ENCODE results near the gene B3GALT4. TPM values are rescaled to one million over a fixed set of nuclear protein-coding genes. Genes with fewer than 3 reads are reported as not detected.

B3GALT4 gene
- total and polyA plus RNA-seq, 11 donors: 7.3 to 13.8 (median 9.0) TPM

DNA sequence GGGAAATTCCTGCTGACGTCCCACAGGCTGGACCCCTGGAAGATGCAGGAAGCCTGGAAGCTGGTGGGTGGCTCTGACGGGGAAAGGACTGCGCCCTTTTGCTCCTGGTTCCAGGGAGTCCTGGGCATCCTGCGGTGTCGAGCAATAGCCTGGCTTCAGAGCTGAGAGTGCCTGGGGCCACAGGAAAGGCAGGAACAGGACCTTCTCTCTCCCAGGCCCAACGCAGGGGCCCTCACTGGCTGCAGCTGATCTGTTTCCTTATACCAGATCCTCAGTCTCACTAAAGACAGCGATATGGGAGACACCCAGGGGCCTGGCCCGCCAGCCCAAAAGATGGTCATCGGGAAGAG is 1.4 kb downstream of the B3GALT4 start:
- Histone ChIP-seq H3K36me3 (peaks cover 0 to 85% (median 60%) of the 10 kb centered on the region in 9 donors), H3K9me3 (no peaks in the 10 kb centered on the region), H3K4me1 (peaks cover 2 to 64% (median 38%) of the 10 kb centered on the region in 12 donors), H3K27me3 (no peaks in the 10 kb centered on the region), H3K27ac (peak overlapping the region in 5 of 12 donors; percentile 89 to 98 (median 96)), H3K4me3 (peak overlapping the region in 5 of 12 donors; percentile 68 to 87 (median 78))
- DNase-seq (no peak), ATAC-seq (no peak)
- intact Hi-C loops (cut with DNase I): loop anchor here in 1 of 10 donors (5.0 kb wide), 1 partner anchor 34 kb away; the partner anchor contains the start of gene TAPBP
- no peak for TF ChIP-seq CTCF (IDR thresholded peaks at IDR 0.05)
- no peak for TF ChIP-seq POLR2A (IDR thresholded peaks at IDR 0.05)
- WGBS, 4 donors: 72 to 83% (median 75%) methylated on average over 6 to 9 of the region's 9 CpGs

DNA sequence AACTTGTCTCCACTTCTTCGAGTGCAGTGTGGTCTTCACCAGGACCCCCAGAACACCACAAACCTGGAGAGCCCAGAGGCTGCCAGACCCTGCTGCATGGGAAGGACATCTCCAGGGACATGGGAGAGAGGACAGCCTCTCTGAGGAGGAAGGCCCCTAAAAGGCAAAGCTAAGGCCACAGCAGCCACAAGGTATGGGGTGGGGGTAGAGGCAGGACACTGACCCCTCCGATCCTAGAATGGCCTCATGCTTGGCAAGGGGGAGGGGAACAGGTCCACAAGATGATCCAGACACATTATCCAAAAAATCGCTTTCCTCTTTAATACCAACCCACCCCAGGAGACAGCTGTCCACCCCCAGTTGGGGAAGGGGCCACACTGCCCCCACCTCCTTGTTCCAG is 1.9 kb downstream of the B3GALT4 start:
- intact Hi-C loops (cut with DNase I): loop anchor here in 1 of 10 donors (5.0 kb wide), 1 partner anchor 33 kb away; the partner anchor contains the start of gene TAPBP

GRCh38 chr6:33279257-33279695 is 2.4 kb downstream of the B3GALT4 start:
- WGBS, 4 donors: 71 to 81% (median 77%) methylated on average over 8 to 13 of the region's 13 CpGs
- DNase-seq: no peak
- Histone ChIP-seq H3K27me3 (no peaks in the 10 kb centered on the region), H3K27ac (peak overlapping the region in 1 of 12 donors; percentile 98), H3K9me3 (no peaks in the 10 kb centered on the region), H3K4me3 (no peak overlapping the region), H3K4me1 (peaks cover 0 to 54% (median 30%) of the 10 kb centered on the region in 12 donors), H3K36me3 (peaks cover 0 to 85% (median 59%) of the 10 kb centered on the region in 9 donors)
- no peak for ATAC-seq
- TF ChIP-seq POLR2A (IDR thresholded peaks at IDR 0.05) (no peak), CTCF (IDR thresholded peaks at IDR 0.05) (no peak)
- intact Hi-C loops (cut with DNase I): loop anchor here in 1 of 10 donors (5.0 kb wide), 1 partner anchor 33 kb away; the partner anchor contains the start of gene TAPBP

More for the DNA sequence above, 1.9 kb downstream of the B3GALT4 start:
- Histone ChIP-seq H3K4me1 (peaks cover 0 to 59% (median 34%) of the 10 kb centered on the region in 12 donors), H3K9me3 (no peaks in the 10 kb centered on the region), H3K36me3 (peaks cover 0 to 85% (median 60%) of the 10 kb centered on the region in 9 donors), H3K27me3 (no peaks in the 10 kb centered on the region), H3K27ac (peak overlapping the region in 1 of 12 donors; percentile 98), H3K4me3 (peak overlapping the region in 1 of 12 donors; percentile 87)
- TF ChIP-seq CTCF (IDR thresholded peaks at IDR 0.05): no peak
- TF ChIP-seq POLR2A (IDR thresholded peaks at IDR 0.05): no peak
- ATAC-seq (no peak), DNase-seq (no peak)
- 89 to 95% (median 92%) methylated on average over 3 of the region's 3 CpGs for WGBS, 4 donors

DNA sequence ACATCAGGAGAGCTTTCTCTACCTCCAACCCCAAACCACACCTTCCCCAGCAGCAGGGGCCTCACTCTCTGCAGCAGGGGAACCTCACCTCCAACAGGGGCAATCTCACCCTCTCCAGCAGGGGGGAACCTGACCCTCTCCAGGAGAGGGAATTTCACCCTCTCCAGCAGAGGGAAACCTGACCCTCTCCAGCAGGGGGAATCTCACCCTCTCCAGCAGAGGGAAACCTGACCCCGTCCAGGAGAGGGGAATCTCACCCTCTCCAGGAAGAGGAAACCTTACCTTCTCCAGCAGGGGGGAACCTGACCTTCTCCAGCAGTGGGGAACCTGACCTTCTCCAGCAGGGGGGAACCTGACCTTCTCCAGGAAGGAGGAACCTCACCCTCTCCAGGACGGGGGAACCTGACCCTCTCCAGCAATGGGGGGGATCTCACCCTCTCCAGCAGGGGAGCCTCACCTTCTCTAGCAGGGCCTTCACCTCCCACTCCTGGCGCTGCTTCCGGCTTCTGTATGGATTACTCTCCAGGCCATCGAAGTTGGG is 3.1 kb downstream of the B3GALT4 start:
- intact Hi-C loops (cut with DNase I): loop anchor here in 1 of 10 donors (5.0 kb wide), 1 partner anchor 32 kb away; the partner anchor contains the start of gene TAPBP
- Histone ChIP-seq H3K27ac (peak overlapping the region in 1 of 12 donors; percentile 98), H3K4me3 (no peak overlapping the region), H3K4me1 (peaks cover 0 to 47% (median 23%) of the 10 kb centered on the region in 12 donors), H3K36me3 (peaks cover 0 to 85% (median 59%) of the 10 kb centered on the region in 9 donors), H3K27me3 (no peaks in the 10 kb centered on the region), H3K9me3 (no peaks in the 10 kb centered on the region)
- ATAC-seq: peak in 1 of 4 donors; percentile 27
- 56 to 61% (median 59%) methylated on average over 5 of the region's 5 CpGs for WGBS, 4 donors
- DNase-seq: no peak
- peak in 5 of 12 donors; percentile 16 to 45 (median 21) for TF ChIP-seq CTCF (IDR thresholded peaks at IDR 0.05)
- TF ChIP-seq POLR2A (IDR thresholded peaks at IDR 0.05): no peak
